AG04450 (cell line): ENCODE measurements around the gene OR52N4. TPM values are rescaled to one million over a fixed set of nuclear protein-coding genes. Genes with fewer than 3 reads are reported as not detected.

Experiments used
- CTCF ChIA-PET: fragments of 300-600, 350-600 bp; formaldehyde crosslinking; extraction: SDS; loops from one replicate; lab custom pipeline; 2022; ENCODE audit warnings: antibody characterized with exemption, inconsistent platforms; lab: Charles Lee
- POLR2A ChIA-PET: fragments of 350-600 bp; formaldehyde crosslinking; extraction: SDS; loops from one replicate; lab custom pipeline; 2021; ENCODE audit warnings: antibody characterized with exemption, inconsistent platforms; lab: Yijun Ruan, JAX
- DNase-seq: peaks from one replicate; pipeline ENCODE4 v3.0.0-alpha.2; 2011; ENCODE audit warnings: low read depth, low spot score
- H3K27ac ChIP-seq: one replicate; pipeline ENCODE4 v1.5.1; 2012; ENCODE audit warnings: low read depth, low read length, control low read depth
- H3K27me3 ChIP-seq: one replicate; pipeline ENCODE4 v1.6.0; 2012; ENCODE audit warnings: low read length; ENCODE audit not compliant: control insufficient read depth, insufficient read depth
- H3K4me3 ChIP-seq: 2 replicates; pipeline ENCODE4 v1.5.1; 2011; ENCODE audit warnings: mild to moderate bottlenecking, low read depth, low read length, control low read depth
- H3K9me3 ChIP-seq: 2 replicates; pipeline ENCODE4 v1.5.1; 2012; ENCODE audit warnings: low read length; ENCODE audit not compliant: control insufficient read depth, insufficient read depth
- CTCF ChIP-seq: IDR thresholded peaks from 2 replicates; pipeline ENCODE4 v1.5.1; 2011; ENCODE audit warnings: low read depth, low read length, control low read depth, inconsistent platforms
- polyA plus RNA-seq: library from polyadenylated mRNA; depleted of rRNA; stranded (reverse); fragments of >200 nt; gene quantifications from 2 replicates; pipeline ENCODE4 v1.2.3, GENCODE V29; 2011; rRNA removed

OR52N4 gene
- polyA plus RNA-seq, 1 experiment, result not detected

DNA sequence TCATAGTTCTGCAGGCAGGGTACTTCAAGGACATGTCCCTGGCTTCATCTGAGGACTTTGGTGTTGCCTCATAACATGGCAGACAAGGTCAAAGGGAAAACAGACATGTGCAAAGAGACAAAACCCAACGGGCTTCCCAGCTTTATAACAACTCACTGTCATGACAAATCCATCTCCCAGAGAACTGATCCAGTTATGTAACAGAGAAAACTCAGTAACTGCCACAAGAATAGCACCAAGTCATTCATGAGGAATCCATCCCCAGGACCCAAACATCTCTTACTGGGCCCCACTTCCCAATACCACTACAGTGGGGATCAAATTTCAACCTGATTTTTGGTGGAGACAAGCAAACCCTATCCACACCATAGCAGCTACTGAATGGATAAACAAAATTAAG is 13.0 kb downstream of the OR52N4 start:
- ChIA-PET POLR2A (no interaction called here), CTCF (no interaction called here)
- H3K9me3 ChIP-seq, result no peaks in the 10 kb centered on the region
- no peak overlapping the region for H3K4me3 ChIP-seq
- no peaks in the 10 kb centered on the region for H3K27me3 ChIP-seq
- DNase-seq, result no peak
- no peak for TF ChIP-seq CTCF
- no peak overlapping the region for H3K27ac ChIP-seq

- ChIA-PET POLR2A (no interaction called here), CTCF (no interaction called here)
- Histone ChIP-seq H3K4me3 (no peak within 1 kb of the TSS), H3K27ac (no peak within 1 kb of the TSS), H3K9me3 (no peaks in the 10 kb centered on the region), H3K27me3 (no peaks in the 10 kb centered on the region)
- DNase-seq, result no peak
- no peak for TF ChIP-seq CTCF
These were observed 29.2 kb downstream of the OR52N4 start, which contains the start of gene OR52N5 for GRCh38 chr11:5783255-5783654. TSS of gene OR52N5 (minus strand) at chr11:5783355. CDS start at chr11:5778634, 4,721 bp downstream.

- H3K4me3 ChIP-seq, result no peak within 1 kb of the TSS
- H3K27ac ChIP-seq, result no peak within 1 kb of the TSS
- no peaks in the 10 kb centered on the region for H3K9me3 ChIP-seq
- H3K27me3 ChIP-seq, result no peaks in the 10 kb centered on the region
- CTCF ChIA-PET, result no interaction called here
- DNase-seq, result no peak
- POLR2A ChIA-PET, result no interaction called here
- no peak for TF ChIP-seq CTCF
These were observed 37.1 kb downstream of the OR52N4 start, which contains the start of gene OR52N1 for GRCh38 chr11:5791165-5791564. TSS of gene OR52N1 (minus strand) at chr11:5791265. CDS start at chr11:5788816, 2,449 bp downstream.

DNA sequence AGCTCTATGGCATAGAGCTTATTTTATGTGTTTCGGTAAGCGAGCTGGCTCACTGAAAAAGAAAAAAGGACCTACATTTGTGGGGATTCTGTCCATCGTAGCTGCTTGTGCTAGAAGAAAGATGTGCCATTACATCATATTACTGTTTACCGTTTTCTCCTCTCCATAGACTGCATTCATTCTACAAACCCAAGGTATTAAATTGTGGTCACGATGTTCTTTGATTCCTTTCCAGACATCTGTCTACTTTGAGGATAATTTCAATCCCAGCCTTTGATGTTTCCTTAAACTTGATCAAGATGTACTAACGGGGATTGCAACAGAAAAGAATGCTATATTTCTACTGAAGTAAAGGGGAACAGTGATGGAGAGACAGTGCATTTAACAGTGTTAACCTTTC is 42.5 kb downstream of the OR52N4 start:
- no peak for DNase-seq
- TF ChIP-seq CTCF, result no peak
- Histone ChIP-seq H3K4me3 (no peak overlapping the region), H3K9me3 (no peaks in the 10 kb centered on the region), H3K27ac (no peak overlapping the region), H3K27me3 (no peaks in the 10 kb centered on the region)
- ChIA-PET CTCF (no interaction called here), POLR2A (no interaction called here)

GRCh38 chr11:5803982-5804381 is 49.9 kb downstream of the OR52N4 start:
- peaks cover 5% of the 10 kb centered on the region for H3K27me3 ChIP-seq
- TF ChIP-seq CTCF, result no peak
- CTCF ChIA-PET, result interaction anchor here (1.6 to 2.2 kb wide), 2 partner anchors 206 to 328 kb away, joined by 4 to 11 read pairs; no protein-coding TSS in a partner anchor
- H3K9me3 ChIP-seq, result no peaks in the 10 kb centered on the region
- H3K27ac ChIP-seq, result no peak overlapping the region
- DNase-seq, result no peak
- POLR2A ChIA-PET, result no interaction called here
- no peak overlapping the region for H3K4me3 ChIP-seq

Other genes with a start within 250 kb of the OR52N4 start
- gene UBQLN3, start 244.3 kb upstream of the OR52N4 start, polyA plus RNA-seq, result not detected in 2 replicates
- 0.31 and 0.42 TPM in 2 replicates for gene UBQLNL, start 237.5 kb upstream of the OR52N4 start, polyA plus RNA-seq
- gene OR52H1, start 205.7 kb upstream of the OR52N4 start, polyA plus RNA-seq, result 0.10 TPM in 1 of 2 replicates, not detected in the other
- gene OR52B6, start 173.4 kb upstream of the OR52N4 start, polyA plus RNA-seq, result not detected in 2 replicates
- 5.7 and 6.8 TPM in 2 replicates for gene TRIM6, start 157.6 kb upstream of the OR52N4 start, polyA plus RNA-seq
- 12.8 and 18.3 TPM in 2 replicates for gene TRIM34, start 129.2 kb upstream of the OR52N4 start, polyA plus RNA-seq
- 46.3 and 53.3 TPM in 2 replicates for gene TRIM5, start 69.2 kb upstream of the OR52N4 start, polyA plus RNA-seq
- 79.9 and 100 TPM in 2 replicates for gene TRIM22, start 64.5 kb upstream of the OR52N4 start, polyA plus RNA-seq
- not detected in 2 replicates for gene OR56B1, start 17.8 kb upstream of the OR52N4 start, polyA plus RNA-seq
- not detected in 2 replicates for gene OR52N5, start 29.1 kb downstream of the OR52N4 start, polyA plus RNA-seq
- gene OR52N1, start 37.0 kb downstream of the OR52N4 start, polyA plus RNA-seq, result not detected in 2 replicates
- not detected in 2 replicates for gene OR52N2, start 54.7 kb downstream of the OR52N4 start, polyA plus RNA-seq
- gene OR52E6, start 87.7 kb downstream of the OR52N4 start, polyA plus RNA-seq, result not detected in 2 replicates
- not detected in 2 replicates for gene OR52E8, start 103.4 kb downstream of the OR52N4 start, polyA plus RNA-seq
- not detected in 2 replicates for gene OR52E4, start 126.4 kb downstream of the OR52N4 start, polyA plus RNA-seq
- not detected in 2 replicates for gene OR52E5, start 139.0 kb downstream of the OR52N4 start, polyA plus RNA-seq
- not detected in 2 replicates for gene OR56A3, start 188.0 kb downstream of the OR52N4 start, polyA plus RNA-seq
- gene OR56A5, start 214.3 kb downstream of the OR52N4 start, polyA plus RNA-seq, result not detected in 2 replicates
- not detected in 2 replicates for gene OR52L1, start 232.7 kb downstream of the OR52N4 start, polyA plus RNA-seq